HepG2 (cell line): Measurements from ENCODE around the gene FILIP1. TPM values are rescaled to one million over a fixed set of nuclear protein-coding genes. Genes with fewer than 3 reads are reported as not detected.
A peak's percentile ranks its signal among the peaks of the same experiment; 100 is the strongest.

Experiments
- BORCS8-MEF2B ChIP-seq: sonication (generic); formaldehyde crosslinking; IDR thresholded peaks from 2 replicates; pipeline ENCODE4 v1.8.0; 2022; ENCODE audit warnings: mild to moderate bottlenecking, missing genetic modification reagents
- NFE2 ChIP-seq: sonication (generic); formaldehyde crosslinking; IDR thresholded peaks from 2 replicates; pipeline ENCODE4 v1.4.0; 2020; ENCODE audit warnings: missing genetic modification reagents
- RARA ChIP-seq: IDR thresholded peaks from 2 replicates; pipeline ENCODE4 v1.6.1; 2016; ENCODE audit warnings: missing genetic modification reagents, missing compliant biosample characterization
- U2AF1 ChIP-seq: fragments of 200-400 bp; formaldehyde crosslinking; optimal IDR thresholded peaks from 2 replicates; pipeline ENCODE3; 2017; ENCODE audit warnings: mild to moderate bottlenecking, low read depth, low read length
- ZFP41 ChIP-seq: sonication (generic); formaldehyde crosslinking; IDR thresholded peaks from 2 replicates; pipeline ENCODE4 v1.4.0; 2020; ENCODE audit warnings: mild to moderate bottlenecking, missing genetic modification reagents, borderline replicate concordance
- ZFP62 ChIP-seq: sonication (generic); formaldehyde crosslinking; IDR thresholded peaks from 2 replicates; pipeline ENCODE4 v1.4.0; 2020; ENCODE audit warnings: missing genetic modification reagents
- ZNF12 ChIP-seq: sonication (generic); formaldehyde crosslinking; IDR thresholded peaks from 2 replicates; pipeline ENCODE4 v1.5.0; 2020; ENCODE audit warnings: missing genetic modification reagents
- ZNF878 ChIP-seq: sonication (generic); formaldehyde crosslinking; IDR thresholded peaks from 2 replicates; pipeline ENCODE4 v1.8.1; 2023; ENCODE audit warnings: mild to moderate bottlenecking, missing genetic modification reagents, moderate library complexity
- polyA plus RNA-seq, 8 experiments: library from polyadenylated mRNA; depleted of rRNA in 3 of 8; stranded (reverse) in 7 of 8; unstranded in 1 of 8; fragments of >200 nt; fragmentation: Illumina TruSeq in 4 of 8; extraction: Trizol in 4 of 8; gene quantifications; 2 replicates each; pipeline versions ENCODE4 v1.2.1 to v1.2.3, GENCODE V29; 2011 to 2016; ENCODE audit warnings: low read depth in 4 of 8, missing spikeins in 1 of 8, mixed read lengths in 1 of 8; ENCODE audit not compliant: insufficient read depth in 1 of 8
- total RNA-seq, 5 experiments: library from RNA; depleted of rRNA; stranded (reverse); fragments of >200 nt; fragmentation: Illumina TruSeq; extraction: Trizol; gene quantifications; 2 replicates each; pipeline ENCODE4 v1.2.3, GENCODE V29; 2016; ENCODE audit warnings: low read depth in 1 of 5
- TF ChIP-seq, protein P1 (sequence below): sonication (generic); formaldehyde crosslinking; IDR thresholded peaks from 2 replicates; pipeline ENCODE4 v1.9.0; 2021; ENCODE audit warnings: mild to moderate bottlenecking, missing genetic modification reagents
- TF ChIP-seq, protein P2 (sequence below): sonication (generic); formaldehyde crosslinking; IDR thresholded peaks from 2 replicates; pipeline ENCODE4 v1.8.0; 2022; ENCODE audit warnings: missing genetic modification reagents, mild to moderate bottlenecking, moderate library complexity, borderline replicate concordance
- TF ChIP-seq, protein P3 (sequence below): sonication (generic); formaldehyde crosslinking; IDR thresholded peaks from 2 replicates; pipeline ENCODE4 v1.5.0; 2020; ENCODE audit warnings: missing genetic modification reagents
- TF ChIP-seq, protein P4 (sequence below): sonication (generic); formaldehyde crosslinking; IDR thresholded peaks from 2 replicates; pipeline ENCODE4 v1.8.0; 2022; ENCODE audit warnings: low read depth, missing genetic modification reagents
- TF ChIP-seq, protein P5 (sequence below): sonication (generic); formaldehyde crosslinking; IDR thresholded peaks from 2 replicates; pipeline ENCODE4 v1.5.1; 2020; ENCODE audit warnings: mild to moderate bottlenecking, moderate library complexity, missing genetic modification reagents

Gene FILIP1
- total and polyA plus RNA-seq, 2 of the 13 experiments (the other 11 are each of a cell fraction or from before 2014, with no cell fraction given): not detected

DNA sequence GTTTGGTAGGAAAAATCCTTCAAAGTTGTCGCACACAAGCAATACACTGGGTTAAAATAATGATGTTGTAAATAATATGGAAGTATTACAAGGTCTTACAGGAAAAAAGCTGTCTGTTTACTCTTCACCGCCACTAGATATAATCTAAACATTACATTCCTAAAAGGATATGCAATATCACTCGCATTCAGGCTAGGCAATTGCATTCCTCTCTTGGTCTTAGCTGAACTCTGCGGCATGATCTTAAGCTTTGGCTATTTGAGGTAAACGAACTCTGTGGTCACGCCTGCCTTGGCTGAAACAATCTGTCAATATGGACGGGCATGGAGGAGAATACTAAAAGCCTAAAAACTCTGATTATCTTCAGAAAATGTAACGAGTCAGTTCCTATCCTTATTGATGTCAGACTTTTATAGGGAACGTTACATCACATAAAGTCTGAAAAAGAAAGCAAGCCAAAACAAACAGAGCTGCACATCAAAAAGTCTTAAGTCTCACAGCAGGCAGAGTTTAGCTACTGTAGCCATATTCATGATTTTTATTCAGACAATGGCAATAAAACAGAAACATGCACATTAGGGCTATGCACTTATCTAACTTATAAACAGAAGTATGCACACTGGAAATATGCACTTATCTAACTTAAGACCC lies 30.8 kb upstream of the FILIP1 start (continued):
- TF ChIP-seq, protein P1, sequence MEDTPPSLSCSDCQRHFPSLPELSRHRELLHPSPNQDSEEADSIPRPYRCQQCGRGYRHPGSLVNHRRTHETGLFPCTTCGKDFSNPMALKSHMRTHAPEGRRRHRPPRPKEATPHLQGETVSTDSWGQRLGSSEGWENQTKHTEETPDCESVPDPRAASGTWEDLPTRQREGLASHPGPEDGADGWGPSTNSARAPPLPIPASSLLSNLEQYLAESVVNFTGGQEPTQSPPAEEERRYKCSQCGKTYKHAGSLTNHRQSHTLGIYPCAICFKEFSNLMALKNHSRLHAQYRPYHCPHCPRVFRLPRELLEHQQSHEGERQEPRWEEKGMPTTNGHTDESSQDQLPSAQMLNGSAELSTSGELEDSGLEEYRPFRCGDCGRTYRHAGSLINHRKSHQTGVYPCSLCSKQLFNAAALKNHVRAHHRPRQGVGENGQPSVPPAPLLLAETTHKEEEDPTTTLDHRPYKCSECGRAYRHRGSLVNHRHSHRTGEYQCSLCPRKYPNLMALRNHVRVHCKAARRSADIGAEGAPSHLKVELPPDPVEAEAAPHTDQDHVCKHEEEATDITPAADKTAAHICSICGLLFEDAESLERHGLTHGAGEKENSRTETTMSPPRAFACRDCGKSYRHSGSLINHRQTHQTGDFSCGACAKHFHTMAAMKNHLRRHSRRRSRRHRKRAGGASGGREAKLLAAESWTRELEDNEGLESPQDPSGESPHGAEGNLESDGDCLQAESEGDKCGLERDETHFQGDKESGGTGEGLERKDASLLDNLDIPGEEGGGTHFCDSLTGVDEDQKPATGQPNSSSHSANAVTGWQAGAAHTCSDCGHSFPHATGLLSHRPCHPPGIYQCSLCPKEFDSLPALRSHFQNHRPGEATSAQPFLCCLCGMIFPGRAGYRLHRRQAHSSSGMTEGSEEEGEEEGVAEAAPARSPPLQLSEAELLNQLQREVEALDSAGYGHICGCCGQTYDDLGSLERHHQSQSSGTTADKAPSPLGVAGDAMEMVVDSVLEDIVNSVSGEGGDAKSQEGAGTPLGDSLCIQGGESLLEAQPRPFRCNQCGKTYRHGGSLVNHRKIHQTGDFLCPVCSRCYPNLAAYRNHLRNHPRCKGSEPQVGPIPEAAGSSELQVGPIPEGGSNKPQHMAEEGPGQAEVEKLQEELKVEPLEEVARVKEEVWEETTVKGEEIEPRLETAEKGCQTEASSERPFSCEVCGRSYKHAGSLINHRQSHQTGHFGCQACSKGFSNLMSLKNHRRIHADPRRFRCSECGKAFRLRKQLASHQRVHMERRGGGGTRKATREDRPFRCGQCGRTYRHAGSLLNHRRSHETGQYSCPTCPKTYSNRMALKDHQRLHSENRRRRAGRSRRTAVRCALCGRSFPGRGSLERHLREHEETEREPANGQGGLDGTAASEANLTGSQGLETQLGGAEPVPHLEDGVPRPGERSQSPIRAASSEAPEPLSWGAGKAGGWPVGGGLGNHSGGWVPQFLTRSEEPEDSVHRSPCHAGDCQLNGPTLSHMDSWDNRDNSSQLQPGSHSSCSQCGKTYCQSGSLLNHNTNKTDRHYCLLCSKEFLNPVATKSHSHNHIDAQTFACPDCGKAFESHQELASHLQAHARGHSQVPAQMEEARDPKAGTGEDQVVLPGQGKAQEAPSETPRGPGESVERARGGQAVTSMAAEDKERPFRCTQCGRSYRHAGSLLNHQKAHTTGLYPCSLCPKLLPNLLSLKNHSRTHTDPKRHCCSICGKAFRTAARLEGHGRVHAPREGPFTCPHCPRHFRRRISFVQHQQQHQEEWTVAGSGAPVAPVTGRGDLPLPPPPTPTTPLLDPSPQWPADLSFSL: no peak
- TF ChIP-seq, protein P2, sequence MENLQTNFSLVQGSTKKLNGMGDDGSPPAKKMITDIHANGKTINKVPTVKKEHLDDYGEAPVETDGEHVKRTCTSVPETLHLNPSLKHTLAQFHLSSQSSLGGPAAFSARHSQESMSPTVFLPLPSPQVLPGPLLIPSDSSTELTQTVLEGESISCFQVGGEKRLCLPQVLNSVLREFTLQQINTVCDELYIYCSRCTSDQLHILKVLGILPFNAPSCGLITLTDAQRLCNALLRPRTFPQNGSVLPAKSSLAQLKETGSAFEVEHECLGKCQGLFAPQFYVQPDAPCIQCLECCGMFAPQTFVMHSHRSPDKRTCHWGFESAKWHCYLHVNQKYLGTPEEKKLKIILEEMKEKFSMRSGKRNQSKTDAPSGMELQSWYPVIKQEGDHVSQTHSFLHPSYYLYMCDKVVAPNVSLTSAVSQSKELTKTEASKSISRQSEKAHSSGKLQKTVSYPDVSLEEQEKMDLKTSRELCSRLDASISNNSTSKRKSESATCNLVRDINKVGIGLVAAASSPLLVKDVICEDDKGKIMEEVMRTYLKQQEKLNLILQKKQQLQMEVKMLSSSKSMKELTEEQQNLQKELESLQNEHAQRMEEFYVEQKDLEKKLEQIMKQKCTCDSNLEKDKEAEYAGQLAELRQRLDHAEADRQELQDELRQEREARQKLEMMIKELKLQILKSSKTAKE (CRISPR knock-in tag): no peak
- TF ChIP-seq U2AF1 (no peak), ZNF12 (CRISPR knock-in tag) (peak; percentile 37; the same call in 1 of the 2 replicates), ZNF878 (CRISPR knock-in tag) (peak; percentile 80; the same call in 1 of the 2 replicates), BORCS8-MEF2B (CRISPR knock-in tag) (no peak), ZFP62 (CRISPR knock-in tag) (no peak), ZFP41 (CRISPR knock-in tag) (no peak), RARA (CRISPR knock-in tag) (peak; percentile 75), NFE2 (CRISPR knock-in tag) (no peak)
- TF ChIP-seq, protein P3, sequence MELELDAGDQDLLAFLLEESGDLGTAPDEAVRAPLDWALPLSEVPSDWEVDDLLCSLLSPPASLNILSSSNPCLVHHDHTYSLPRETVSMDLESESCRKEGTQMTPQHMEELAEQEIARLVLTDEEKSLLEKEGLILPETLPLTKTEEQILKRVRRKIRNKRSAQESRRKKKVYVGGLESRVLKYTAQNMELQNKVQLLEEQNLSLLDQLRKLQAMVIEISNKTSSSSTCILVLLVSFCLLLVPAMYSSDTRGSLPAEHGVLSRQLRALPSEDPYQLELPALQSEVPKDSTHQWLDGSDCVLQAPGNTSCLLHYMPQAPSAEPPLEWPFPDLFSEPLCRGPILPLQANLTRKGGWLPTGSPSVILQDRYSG (CRISPR knock-in tag): no peak
- TF ChIP-seq, protein P4, sequence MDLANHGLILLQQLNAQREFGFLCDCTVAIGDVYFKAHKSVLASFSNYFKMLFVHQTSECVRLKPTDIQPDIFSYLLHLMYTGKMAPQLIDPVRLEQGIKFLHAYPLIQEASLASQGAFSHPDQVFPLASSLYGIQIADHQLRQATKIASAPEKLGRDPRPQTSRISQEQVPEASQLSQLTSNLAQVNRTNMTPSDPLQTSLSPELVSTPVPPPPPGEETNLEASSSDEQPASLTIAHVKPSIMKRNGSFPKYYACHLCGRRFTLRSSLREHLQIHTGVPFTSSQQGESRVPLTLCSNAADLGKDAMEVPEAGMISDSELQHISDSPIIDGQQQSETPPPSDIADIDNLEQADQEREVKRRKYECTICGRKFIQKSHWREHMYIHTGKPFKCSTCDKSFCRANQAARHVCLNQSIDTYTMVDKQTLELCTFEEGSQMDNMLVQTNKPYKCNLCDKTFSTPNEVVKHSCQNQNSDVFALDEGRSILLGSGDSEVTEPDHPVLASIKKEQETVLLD (CRISPR knock-in tag): no peak
- TF ChIP-seq, protein P5, sequence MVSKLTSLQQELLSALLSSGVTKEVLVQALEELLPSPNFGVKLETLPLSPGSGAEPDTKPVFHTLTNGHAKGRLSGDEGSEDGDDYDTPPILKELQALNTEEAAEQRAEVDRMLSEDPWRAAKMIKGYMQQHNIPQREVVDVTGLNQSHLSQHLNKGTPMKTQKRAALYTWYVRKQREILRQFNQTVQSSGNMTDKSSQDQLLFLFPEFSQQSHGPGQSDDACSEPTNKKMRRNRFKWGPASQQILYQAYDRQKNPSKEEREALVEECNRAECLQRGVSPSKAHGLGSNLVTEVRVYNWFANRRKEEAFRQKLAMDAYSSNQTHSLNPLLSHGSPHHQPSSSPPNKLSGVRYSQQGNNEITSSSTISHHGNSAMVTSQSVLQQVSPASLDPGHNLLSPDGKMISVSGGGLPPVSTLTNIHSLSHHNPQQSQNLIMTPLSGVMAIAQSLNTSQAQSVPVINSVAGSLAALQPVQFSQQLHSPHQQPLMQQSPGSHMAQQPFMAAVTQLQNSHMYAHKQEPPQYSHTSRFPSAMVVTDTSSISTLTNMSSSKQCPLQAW (CRISPR knock-in tag): no peak
